ENCODE measurements around the gene COL27A1.

GRCh38 chr9:114123031-114123977 lies 32.0 kb upstream of the COL27A1 start:
- TF ChIP-seq TAF1 (IDR thresholded peaks at IDR 0.05; ENCODE audit: borderline replicate concordance, low read depth, low read length) (no peak), POLR2A (IDR thresholded peaks at IDR 0.05; ENCODE audit: low read depth, low read length) (no peak)

Data from GM12892 (cell line).